ENCODE measurements around the gene LCNL1. TPM values are rescaled to one million over a fixed set of nuclear protein-coding genes. Genes with fewer than 3 reads are reported as not detected.

Gene LCNL1
- total and polyA plus RNA-seq, 2 of the 13 experiments (the other 11 are each of a cell fraction or from before 2014, with no cell fraction given): not detected

GRCh38 chr9:136949817-136950655 lies 32.8 kb upstream of the LCNL1 start (continued):
- TF ChIP-seq NR2C2 (CRISPR knock-in tag; IDR thresholded peaks at IDR 0.05; ENCODE audit: borderline replicate concordance): no peak
- peak in 1 of 2 experiments; percentile 42; a peak in 1 of 4 replicates for TF ChIP-seq POLR2A (IDR thresholded peaks at IDR 0.05; ENCODE audit: insufficient read depth in 1 of 2, low read depth in 2 of 2, low read length in 2 of 2)
- no peak for TF ChIP-seq PRDM15 (CRISPR knock-in tag; IDR thresholded peaks at IDR 0.05)
- TF ChIP-seq NFE2L2 (IDR thresholded peaks at IDR 0.05; ENCODE audit: low read length): no peak
- no peak for TF ChIP-seq ZSCAN20 (CRISPR knock-in tag; IDR thresholded peaks at IDR 0.05; ENCODE audit: borderline replicate concordance)
- peak; percentile 46; the same call in 1 of the 2 replicates for TF ChIP-seq ZNF441 (CRISPR knock-in tag; IDR thresholded peaks at IDR 0.05; ENCODE audit: borderline replicate concordance)
- TF ChIP-seq ZBTB33 (CRISPR knock-in tag; IDR thresholded peaks at IDR 0.05): no peak; the same call in 1 of the 2 replicates
- no peak for TF ChIP-seq MAFK (conservative IDR thresholded peaks at IDR 0.05 in 1 of 2, IDR thresholded peaks at IDR 0.05 in 1 of 2; ENCODE audit: low read length in 2 of 2)
- TF ChIP-seq ZFP82 (CRISPR knock-in tag; IDR thresholded peaks at IDR 0.05; ENCODE audit: borderline replicate concordance): no peak; the same call in 1 of the 2 replicates
- TF ChIP-seq TIGD3 (CRISPR knock-in tag; IDR thresholded peaks at IDR 0.05; ENCODE audit: borderline replicate concordance): no peak
- TF ChIP-seq AHR (CRISPR knock-in tag; IDR thresholded peaks at IDR 0.05): peak; percentile 55; the same call in 1 of the 2 replicates
- no peak for TF ChIP-seq CSRNP1 (CRISPR knock-in tag; IDR thresholded peaks at IDR 0.05)
- peak; percentile 79 for TF ChIP-seq GMEB1 (CRISPR knock-in tag; IDR thresholded peaks at IDR 0.05; ENCODE audit: borderline replicate concordance)
- peak; percentile 75; the same call in 1 of the 2 replicates for TF ChIP-seq IRF2 (CRISPR knock-in tag; IDR thresholded peaks at IDR 0.05)
- TF ChIP-seq BORCS8-MEF2B (CRISPR knock-in tag; IDR thresholded peaks at IDR 0.05): peak; percentile 24; the same call in 1 of the 2 replicates
